ENCODE measurements around the gene AIRE. TPM values are rescaled to one million over a fixed set of nuclear protein-coding genes. Genes with fewer than 3 reads are reported as not detected.

AIRE gene
- total RNA-seq, 3 donors from 2014 or later, result not detected

DNA sequence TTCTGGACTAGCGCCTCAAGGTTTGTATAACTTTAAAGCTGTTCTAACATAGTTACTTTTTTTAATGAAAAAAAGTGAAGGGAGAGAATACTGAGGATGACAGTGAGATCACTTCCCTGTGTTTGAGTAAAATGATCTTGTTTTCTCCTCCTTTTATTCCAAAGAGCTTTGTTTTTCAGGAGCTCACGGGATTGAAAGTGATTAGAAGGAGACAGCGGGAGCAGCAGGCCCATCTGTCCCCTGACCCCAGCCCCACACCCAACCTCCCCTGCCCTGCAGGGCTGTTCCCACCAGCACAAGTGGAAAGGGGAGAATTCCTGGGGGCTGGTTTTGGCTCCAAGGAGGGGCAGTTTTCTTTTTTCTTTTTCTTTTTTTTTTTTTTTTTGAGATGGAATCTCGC, 21.9 kb upstream of the AIRE start:
- no peak for DNase-seq (ENCODE audit: low spot score in 2 of 2)
- Histone ChIP-seq H3K36me3 (no peaks in the 10 kb centered on the region), H3K27me3 (no peaks in the 10 kb centered on the region), H3K4me3 (no peak overlapping the region), H3K4me1 (no peaks in the 10 kb centered on the region), H3K9me3 (no peaks in the 10 kb centered on the region), H3K27ac (no peak overlapping the region)
- TF ChIP-seq POLR2A (IDR thresholded peaks at IDR 0.05) (no peak), POLR2AphosphoS5 (IDR thresholded peaks at IDR 0.05) (no peak)
- TF ChIP-seq, protein P1, sequence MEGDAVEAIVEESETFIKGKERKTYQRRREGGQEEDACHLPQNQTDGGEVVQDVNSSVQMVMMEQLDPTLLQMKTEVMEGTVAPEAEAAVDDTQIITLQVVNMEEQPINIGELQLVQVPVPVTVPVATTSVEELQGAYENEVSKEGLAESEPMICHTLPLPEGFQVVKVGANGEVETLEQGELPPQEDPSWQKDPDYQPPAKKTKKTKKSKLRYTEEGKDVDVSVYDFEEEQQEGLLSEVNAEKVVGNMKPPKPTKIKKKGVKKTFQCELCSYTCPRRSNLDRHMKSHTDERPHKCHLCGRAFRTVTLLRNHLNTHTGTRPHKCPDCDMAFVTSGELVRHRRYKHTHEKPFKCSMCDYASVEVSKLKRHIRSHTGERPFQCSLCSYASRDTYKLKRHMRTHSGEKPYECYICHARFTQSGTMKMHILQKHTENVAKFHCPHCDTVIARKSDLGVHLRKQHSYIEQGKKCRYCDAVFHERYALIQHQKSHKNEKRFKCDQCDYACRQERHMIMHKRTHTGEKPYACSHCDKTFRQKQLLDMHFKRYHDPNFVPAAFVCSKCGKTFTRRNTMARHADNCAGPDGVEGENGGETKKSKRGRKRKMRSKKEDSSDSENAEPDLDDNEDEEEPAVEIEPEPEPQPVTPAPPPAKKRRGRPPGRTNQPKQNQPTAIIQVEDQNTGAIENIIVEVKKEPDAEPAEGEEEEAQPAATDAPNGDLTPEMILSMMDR (IDR thresholded peaks at IDR 0.05), result no peak
- intact Hi-C loops (cut with DNase I; ENCODE audit: low total_unique reads), result no loop called here

DNA sequence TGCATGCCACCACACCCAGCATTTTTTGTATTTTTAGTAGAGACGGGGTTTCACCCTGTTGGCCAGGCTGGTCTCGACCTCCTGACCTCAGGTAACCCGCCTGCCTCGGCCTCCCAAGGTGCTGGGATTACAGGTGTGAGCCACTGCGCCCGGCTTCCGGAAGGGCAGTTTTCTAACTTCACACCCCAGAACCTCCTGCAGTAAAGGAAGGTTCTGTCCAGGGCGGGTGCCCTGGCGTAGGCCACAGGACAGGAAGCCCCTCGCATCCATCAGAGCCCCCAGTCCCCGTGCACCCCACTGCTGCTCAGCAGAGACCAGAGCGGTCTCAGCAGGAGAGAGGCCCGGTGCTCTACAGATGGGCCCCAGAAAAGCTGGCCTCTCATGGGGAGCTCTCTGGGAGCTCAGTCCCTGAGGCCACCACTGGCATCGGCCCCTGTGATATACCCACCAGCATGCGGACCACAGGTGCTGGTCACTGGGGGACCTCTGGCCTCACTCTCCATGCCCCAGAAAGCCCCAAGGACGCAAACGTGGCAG, 19.9 kb upstream of the AIRE start:
- no peak for DNase-seq (ENCODE audit: low spot score in 2 of 2)
- Histone ChIP-seq H3K36me3 (no peaks in the 10 kb centered on the region), H3K4me1 (no peaks in the 10 kb centered on the region), H3K27ac (no peak overlapping the region), H3K27me3 (no peaks in the 10 kb centered on the region), H3K4me3 (no peak overlapping the region), H3K9me3 (no peaks in the 10 kb centered on the region)
- intact Hi-C loops (cut with DNase I; ENCODE audit: low total_unique reads), result no loop called here
- TF ChIP-seq POLR2AphosphoS5 (IDR thresholded peaks at IDR 0.05) (no peak), POLR2A (IDR thresholded peaks at IDR 0.05) (no peak)
- TF ChIP-seq, protein P1 (IDR thresholded peaks at IDR 0.05), result no peak

DNA sequence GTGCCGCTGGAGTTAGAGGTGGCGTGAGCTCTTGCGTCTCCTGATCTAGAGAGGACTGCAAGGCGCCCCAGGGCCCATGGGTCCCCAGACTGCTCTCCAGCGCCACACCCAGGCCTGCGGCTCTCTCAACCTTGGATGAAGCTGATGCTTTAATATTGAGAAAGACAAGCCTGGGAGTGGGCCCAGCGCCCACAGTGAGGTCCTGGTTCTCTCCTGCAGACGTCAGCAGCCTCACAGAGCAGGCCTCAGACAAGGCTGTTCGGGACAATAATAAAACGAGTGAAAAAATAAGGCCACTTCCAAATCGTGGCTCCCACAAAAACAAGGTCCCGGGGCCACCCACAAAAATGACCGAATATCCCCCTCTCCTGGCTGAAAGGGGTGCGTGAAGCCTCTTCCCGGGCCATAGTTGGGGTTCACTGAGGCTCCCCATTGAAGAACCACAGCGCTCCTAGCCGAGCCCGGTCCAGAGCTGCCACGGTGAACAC, 18.0 kb upstream of the AIRE start:
- Histone ChIP-seq H3K36me3 (no peaks in the 10 kb centered on the region), H3K4me3 (no peak overlapping the region), H3K27ac (no peak overlapping the region), H3K27me3 (no peaks in the 10 kb centered on the region), H3K4me1 (no peaks in the 10 kb centered on the region), H3K9me3 (no peaks in the 10 kb centered on the region)
- DNase-seq (ENCODE audit: low spot score in 2 of 2), result no peak
- intact Hi-C loops (cut with DNase I; ENCODE audit: low total_unique reads), result no loop called here
- no peak for TF ChIP-seq POLR2AphosphoS5 (IDR thresholded peaks at IDR 0.05)
- no peak for TF ChIP-seq POLR2A (IDR thresholded peaks at IDR 0.05)
- TF ChIP-seq, protein P1 (IDR thresholded peaks at IDR 0.05), result no peak

DNA sequence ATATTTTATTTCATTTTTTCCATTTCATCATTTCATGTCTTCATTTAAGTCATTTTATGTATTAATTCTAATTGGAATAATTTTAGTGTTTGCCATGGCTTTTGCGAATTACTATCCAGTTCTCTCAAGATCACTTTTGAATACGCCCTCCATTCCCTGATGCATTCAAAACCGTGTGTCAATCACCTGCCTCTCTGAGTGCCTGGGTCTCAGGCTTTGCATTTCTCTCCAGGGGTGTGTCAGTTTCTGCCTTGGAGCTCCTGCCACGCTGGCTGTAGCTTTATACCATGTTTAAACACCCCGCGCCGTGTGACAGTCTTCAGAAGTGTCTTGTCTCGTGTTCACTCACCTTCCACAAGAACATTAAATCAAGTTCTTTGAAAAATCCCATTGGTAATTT, 16.6 kb upstream of the AIRE start:
- intact Hi-C loops (cut with DNase I; ENCODE audit: low total_unique reads), result no loop called here
- DNase-seq (ENCODE audit: low spot score in 2 of 2), result no peak
- TF ChIP-seq, protein P1 (IDR thresholded peaks at IDR 0.05), result no peak
- no peak for TF ChIP-seq POLR2AphosphoS5 (IDR thresholded peaks at IDR 0.05)
- no peak overlapping the region for H3K27ac ChIP-seq
- no peaks in the 10 kb centered on the region for H3K36me3 ChIP-seq
- no peak overlapping the region for H3K4me3 ChIP-seq
- no peaks in the 10 kb centered on the region for H3K4me1 ChIP-seq
- H3K9me3 ChIP-seq, result no peaks in the 10 kb centered on the region
- no peaks in the 10 kb centered on the region for H3K27me3 ChIP-seq

DNA sequence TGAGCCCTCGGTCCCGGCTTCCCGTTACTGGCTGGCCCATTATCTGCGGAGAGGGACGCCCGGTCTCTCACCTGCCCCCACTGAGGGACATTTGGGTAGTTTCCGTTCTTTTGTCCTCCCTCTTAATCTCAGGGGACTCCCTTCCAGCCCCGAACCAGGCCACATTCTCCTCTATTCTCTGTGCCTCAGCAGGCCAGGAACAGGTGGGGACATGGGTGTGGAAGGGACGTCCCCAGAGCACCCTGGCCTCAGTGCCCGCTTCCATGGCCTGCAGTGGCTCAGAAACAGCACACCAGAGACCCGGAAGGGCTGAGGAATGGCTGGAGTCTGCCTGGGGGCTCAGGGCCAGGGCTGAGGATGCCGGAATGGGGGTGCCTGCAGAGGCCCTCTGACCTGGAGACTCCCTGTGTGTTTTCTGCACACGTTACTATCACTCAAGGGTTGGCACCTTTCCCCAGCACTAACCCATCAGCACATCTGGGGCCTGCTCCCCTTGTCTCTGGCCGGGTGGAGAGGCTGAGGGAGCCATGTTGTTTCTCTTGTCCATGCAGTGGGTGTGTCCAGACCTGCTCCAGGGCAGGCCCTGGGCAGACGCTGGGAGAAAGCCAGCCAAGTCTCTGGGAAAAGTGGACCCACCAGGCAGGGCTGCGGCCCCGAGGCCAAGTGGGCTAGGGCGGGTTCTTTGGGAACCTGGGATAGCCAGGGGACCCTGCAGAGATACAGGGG, 14.0 kb upstream of the AIRE start:
- intact Hi-C loops (cut with DNase I; ENCODE audit: low total_unique reads), result no loop called here
- Histone ChIP-seq H3K4me1 (no peaks in the 10 kb centered on the region), H3K36me3 (no peaks in the 10 kb centered on the region), H3K27ac (no peak overlapping the region), H3K9me3 (no peaks in the 10 kb centered on the region), H3K27me3 (no peaks in the 10 kb centered on the region), H3K4me3 (no peak overlapping the region)
- no peak for DNase-seq (ENCODE audit: low spot score in 2 of 2)
- no peak for TF ChIP-seq POLR2A (IDR thresholded peaks at IDR 0.05)
- TF ChIP-seq, protein P1 (IDR thresholded peaks at IDR 0.05), result no peak
- no peak for TF ChIP-seq POLR2AphosphoS5 (IDR thresholded peaks at IDR 0.05)
